Neural crest cell (in vitro differentiated cells): ENCODE measurements around the gene GPRIN3. TPM values are rescaled to one million over a fixed set of nuclear protein-coding genes. Genes with fewer than 3 reads are reported as not detected.

ENCODE experiments used
- DNase-seq: peaks from one replicate; pipeline ENCODE4 v3.0.0; 2021; ENCODE audit warnings: low read depth, mixed read lengths, low spot score
- H3K27ac Mint-ChIP-seq: one replicate; pipeline ENCODE4 v1.8.0; 2021; ENCODE audit warnings: mild to moderate bottlenecking, mixed read lengths; ENCODE audit not compliant: unreplicated experiment
- H3K27me3 Mint-ChIP-seq: 2 replicates; pipeline ENCODE4 v1.8.0; 2021; ENCODE audit warnings: low read depth, mild to moderate bottlenecking, mixed read lengths
- H3K36me3 Mint-ChIP-seq: 2 replicates; pipeline ENCODE4 v1.8.0; 2021; ENCODE audit warnings: low read depth, mild to moderate bottlenecking, mixed read lengths
- H3K4me1 Mint-ChIP-seq: 2 replicates; pipeline ENCODE4 v1.8.0; 2021; ENCODE audit warnings: mixed read lengths
- H3K4me3 Mint-ChIP-seq: one replicate; pipeline ENCODE4 v1.8.0; 2021; ENCODE audit warnings: mild to moderate bottlenecking, mixed read lengths
- H3K9me3 Mint-ChIP-seq: 2 replicates; pipeline ENCODE4 v1.8.0; 2021; ENCODE audit warnings: mixed read lengths
- total RNA-seq: library from RNA; stranded (reverse); gene quantifications from 2 replicates; pipeline ENCODE4 v1.2.1, GENCODE V29; 2021
- TF ChIP-seq, protein P1 (sequence below): fragments of 200-600 bp; sonication (generic); conservative IDR thresholded peaks from 2 replicates; pipeline ENCODE4 v1.5.0; 2021; ENCODE audit warnings: antibody characterized with exemption, mild to moderate bottlenecking

The GPRIN3 gene
- total RNA-seq, 1 donor from 2014 or later = 0.70 TPM

- H3K9me3 Mint-ChIP-seq = peaks cover 13% of the 10 kb centered on the region
- no peak overlapping the region for H3K4me3 Mint-ChIP-seq
- DNase-seq = no peak
- H3K27me3 Mint-ChIP-seq = no peaks in the 10 kb centered on the region
- TF ChIP-seq, protein P1, sequence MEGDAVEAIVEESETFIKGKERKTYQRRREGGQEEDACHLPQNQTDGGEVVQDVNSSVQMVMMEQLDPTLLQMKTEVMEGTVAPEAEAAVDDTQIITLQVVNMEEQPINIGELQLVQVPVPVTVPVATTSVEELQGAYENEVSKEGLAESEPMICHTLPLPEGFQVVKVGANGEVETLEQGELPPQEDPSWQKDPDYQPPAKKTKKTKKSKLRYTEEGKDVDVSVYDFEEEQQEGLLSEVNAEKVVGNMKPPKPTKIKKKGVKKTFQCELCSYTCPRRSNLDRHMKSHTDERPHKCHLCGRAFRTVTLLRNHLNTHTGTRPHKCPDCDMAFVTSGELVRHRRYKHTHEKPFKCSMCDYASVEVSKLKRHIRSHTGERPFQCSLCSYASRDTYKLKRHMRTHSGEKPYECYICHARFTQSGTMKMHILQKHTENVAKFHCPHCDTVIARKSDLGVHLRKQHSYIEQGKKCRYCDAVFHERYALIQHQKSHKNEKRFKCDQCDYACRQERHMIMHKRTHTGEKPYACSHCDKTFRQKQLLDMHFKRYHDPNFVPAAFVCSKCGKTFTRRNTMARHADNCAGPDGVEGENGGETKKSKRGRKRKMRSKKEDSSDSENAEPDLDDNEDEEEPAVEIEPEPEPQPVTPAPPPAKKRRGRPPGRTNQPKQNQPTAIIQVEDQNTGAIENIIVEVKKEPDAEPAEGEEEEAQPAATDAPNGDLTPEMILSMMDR = no peak
- H3K36me3 Mint-ChIP-seq = peaks cover 7% of the 10 kb centered on the region
- H3K4me1 Mint-ChIP-seq = no peaks in the 10 kb centered on the region
- H3K27ac Mint-ChIP-seq = no peak overlapping the region
Measured at GRCh38 chr4:89351201-89351600, 43.6 kb upstream of the GPRIN3 start.

DNA sequence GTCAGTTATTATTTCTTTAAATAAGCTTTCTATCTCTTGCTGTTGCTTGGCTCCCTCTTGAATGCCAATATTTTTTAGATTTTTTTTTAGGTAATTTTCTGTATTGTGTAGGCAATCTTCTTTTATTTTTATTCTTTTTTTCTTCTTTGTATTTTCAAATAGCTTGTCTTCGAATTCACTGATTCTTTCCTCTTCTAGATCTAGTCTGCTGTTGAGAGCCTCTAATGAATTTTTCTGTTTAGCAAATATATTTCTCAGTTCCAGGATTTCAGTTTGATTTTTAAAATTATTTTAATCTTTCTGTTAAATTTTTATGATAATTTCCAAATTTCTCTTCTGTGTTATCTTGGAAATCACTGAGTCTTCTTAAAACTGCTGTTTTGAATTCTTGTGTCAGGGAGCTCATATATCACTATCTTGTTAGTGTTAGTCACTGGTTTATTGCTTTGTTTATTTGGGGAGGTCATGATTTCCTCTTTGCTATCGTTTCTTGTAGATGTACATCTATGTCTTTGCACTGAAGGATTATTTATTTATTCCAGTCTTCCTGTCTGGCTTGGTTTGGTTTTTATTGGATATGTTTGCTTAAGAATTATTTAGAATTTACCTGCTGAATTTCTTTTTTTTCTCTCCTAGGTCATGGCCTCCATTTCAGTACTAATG lies 39.9 kb upstream of the GPRIN3 start:
- Mint-ChIP-seq H3K4me3 (no peak overlapping the region), H3K4me1 (no peaks in the 10 kb centered on the region), H3K9me3 (peaks cover 13% of the 10 kb centered on the region), H3K27ac (no peak overlapping the region), H3K36me3 (peaks cover 9% of the 10 kb centered on the region), H3K27me3 (no peaks in the 10 kb centered on the region)
- no peak for DNase-seq
- TF ChIP-seq, protein P1 = no peak

DNA sequence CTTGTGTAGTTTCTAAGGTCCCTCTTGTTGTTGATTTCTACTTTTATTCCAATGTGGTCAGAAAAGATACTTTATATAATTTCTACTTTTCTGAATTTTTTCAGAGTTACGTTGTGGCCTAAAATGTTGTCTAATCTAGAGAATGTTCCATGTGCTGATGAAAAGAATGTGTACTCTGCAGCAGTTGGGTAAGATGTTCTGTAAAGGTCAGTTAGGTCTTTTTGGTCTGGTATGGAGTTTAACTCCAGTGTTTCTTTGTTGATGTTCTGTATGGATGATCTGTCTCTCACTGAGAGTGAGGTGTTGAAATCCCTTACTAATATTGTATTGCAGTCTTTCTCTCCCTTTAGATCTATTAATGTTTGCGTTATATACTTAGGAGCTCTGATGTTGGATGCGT lies 37.0 kb upstream of the GPRIN3 start:
- DNase-seq = no peak
- TF ChIP-seq, protein P1 = no peak
- Mint-ChIP-seq H3K27ac (no peak overlapping the region), H3K4me3 (no peak overlapping the region), H3K9me3 (peaks cover 8% of the 10 kb centered on the region), H3K27me3 (no peaks in the 10 kb centered on the region), H3K36me3 (peaks cover 7% of the 10 kb centered on the region), H3K4me1 (no peaks in the 10 kb centered on the region)

- no peaks in the 10 kb centered on the region for H3K9me3 Mint-ChIP-seq
- no peak overlapping the region for H3K4me3 Mint-ChIP-seq
- TF ChIP-seq, protein P1 = no peak
- H3K4me1 Mint-ChIP-seq = no peaks in the 10 kb centered on the region
- peaks cover 3% of the 10 kb centered on the region for H3K27me3 Mint-ChIP-seq
- no peak overlapping the region for H3K27ac Mint-ChIP-seq
- no peaks in the 10 kb centered on the region for H3K36me3 Mint-ChIP-seq
- DNase-seq = no peak
Measured at GRCh38 chr4:89338206-89338605, 30.6 kb upstream of the GPRIN3 start.

GRCh38 chr4:89337681-89338080 lies 30.1 kb upstream of the GPRIN3 start:
- Mint-ChIP-seq H3K4me1 (no peaks in the 10 kb centered on the region), H3K4me3 (no peak overlapping the region), H3K27me3 (peaks cover 3% of the 10 kb centered on the region), H3K27ac (no peak overlapping the region), H3K9me3 (no peaks in the 10 kb centered on the region), H3K36me3 (no peaks in the 10 kb centered on the region)
- no peak for DNase-seq
- TF ChIP-seq, protein P1 = no peak
